Spleen (tissue), 11 donors: ENCODE data around the gene GLRA2. TPM values are rescaled to one million over a fixed set of nuclear protein-coding genes. Genes with fewer than 3 reads are reported as not detected.

Source experiments
- DNase-seq: peaks from one replicate; pipeline ENCODE4 v3.0.0-alpha.2; 2020
- H3K27ac ChIP-seq, 8 donors: fragments of 200-600 bp; sonication (generic) in 7 of 8; 1 replicate in 4 of 8; 2 replicates in 4 of 8; pipeline versions ENCODE4 v1.5.0 to v1.8.0; 2016 to 2021; ENCODE audit warnings: inconsistent platforms in 4 of 8, mild to moderate bottlenecking in 4 of 8, moderate library complexity in 1 of 8
- H3K27me3 ChIP-seq, 7 donors: fragments of 200-600 bp; sonication (generic) in 6 of 7; replicated peaks in 1 of 7; 1 replicate in 4 of 7; 2 replicates in 3 of 7; pipeline versions ENCODE4 v1.5.0 to v1.8.0; 2016 to 2021; ENCODE audit warnings: inconsistent platforms in 3 of 7, mild to moderate bottlenecking in 1 of 7
- H3K36me3 ChIP-seq, 6 donors: fragments of 200-600 bp; sonication (generic) in 5 of 6; 1 replicate in 4 of 6; 2 replicates in 2 of 6; pipeline versions ENCODE4 v1.5.0 to v1.8.0; 2016 to 2021; ENCODE audit warnings: inconsistent platforms in 2 of 6
- H3K4me1 ChIP-seq, 6 donors: fragments of 200-600 bp; sonication (generic) in 5 of 6; 1 replicate in 3 of 6; 2 replicates in 3 of 6; pipeline versions ENCODE4 v1.5.0 to v1.8.0; 2016 to 2021; ENCODE audit warnings: inconsistent platforms in 3 of 6
- H3K4me3 ChIP-seq, 8 donors: fragments of 200-600 bp; sonication (generic) in 7 of 8; 1 replicate in 4 of 8; 2 replicates in 4 of 8; pipeline versions ENCODE4 v1.5.0 to v1.8.0; 2016 to 2021; ENCODE audit warnings: inconsistent platforms in 4 of 8, mild to moderate bottlenecking in 4 of 8, moderate library complexity in 2 of 8
- H3K9me3 ChIP-seq, 8 donors: fragments of 200-600 bp; sonication (generic) in 7 of 8; 1 replicate in 4 of 8; 2 replicates in 4 of 8; pipeline versions ENCODE4 v1.5.0 to v1.8.0; 2016 to 2021; ENCODE audit warnings: inconsistent platforms in 4 of 8
- POLR2A ChIP-seq, 3 donors: fragments of 450-650 bp; IDR thresholded peaks; one replicate each; pipeline ENCODE4 v1.5.1; 2017; ENCODE audit warnings: antibody characterized with exemption in 3 of 3, mild to moderate bottlenecking in 1 of 3
- POLR2AphosphoS5 ChIP-seq, 3 donors: sonication (generic); formaldehyde crosslinking; IDR thresholded peaks; one replicate each; pipeline ENCODE4 v1.5.1; 2017; ENCODE audit warnings: antibody characterized with exemption in 3 of 3
- WGBS, 5 donors: extraction: QIAGEN DNeasy Blood & Tissue Kit in 3 of 5; methylation state at CpG; one replicate each; pipeline versions ENCODE4 v1.1.5 to v1.1.7; 2013 to 2018; 5-methylcytosine and 5-hydroxymethylcytosine counted together
- intact Hi-C: fragments of 100-400 bp; cut with DNase I; formaldehyde crosslinking; loops from one replicate; pipeline ENCODE4 v1.15.0; 2023; ENCODE audit warnings: low total_unique reads
- polyA plus RNA-seq, 3 donors: library from polyadenylated mRNA; stranded (reverse); fragments of 200-250 nt; gene quantifications; one replicate each; pipeline ENCODE4 v1.2.1, GENCODE V29; 2013
- total RNA-seq, 7 donors: library from RNA; depleted of rRNA in 3 of 7; stranded (reverse); fragments of >200 nt in 3 of 7; fragmentation: NEBNext Ultra II Directional in 4 of 7; extraction: Animal tissue kit (Norgen Biotek cat#: 25700) in 4 of 7; gene quantifications; one replicate each; pipeline versions ENCODE4 v1.1.0 to v1.2.1, GENCODE V29; 2016 to 2021
- TF ChIP-seq, protein P1 (sequence below), 11 experiments: fragments of 200-600 bp in 7 of 11; fragments of 450-650 bp in 4 of 11; sonication (generic) in 4 of 11; IDR thresholded peaks in 8 of 11; conservative IDR thresholded peaks in 3 of 11; 1 replicate in 7 of 11; 2 replicates in 4 of 11; pipeline versions ENCODE4 v1.4.0 to v1.8.0; 2016 to 2021; ENCODE audit warnings: antibody characterized with exemption in 11 of 11, inconsistent platforms in 4 of 11, mild to moderate bottlenecking in 1 of 11
- donor health status: healthy with polysubstance abuse.
- donor health status: DM: no; HTN: no; CAD: no; lungs with moderate emphysema.
- donor health status: DM: no; HTN: no; CAD: no.
- donor health status: Bipolar disorder and iron deficiency.
- donor health status: healthy.
- donor health status: DM: no; HTN: no; CAD: no.
- donor health status: DM: yes; HTN: yes; CAD: no.

Gene GLRA2
- total and polyA plus RNA-seq, 10 donors: not detected

- H3K27ac ChIP-seq: no peak overlapping the region
- no peak for DNase-seq
- H3K36me3 ChIP-seq: no peaks in the 10 kb centered on the region
- TF ChIP-seq POLR2A (IDR thresholded peaks at IDR 0.05): no peak
- no peak for TF ChIP-seq POLR2AphosphoS5 (IDR thresholded peaks at IDR 0.05)
- TF ChIP-seq, protein P1, sequence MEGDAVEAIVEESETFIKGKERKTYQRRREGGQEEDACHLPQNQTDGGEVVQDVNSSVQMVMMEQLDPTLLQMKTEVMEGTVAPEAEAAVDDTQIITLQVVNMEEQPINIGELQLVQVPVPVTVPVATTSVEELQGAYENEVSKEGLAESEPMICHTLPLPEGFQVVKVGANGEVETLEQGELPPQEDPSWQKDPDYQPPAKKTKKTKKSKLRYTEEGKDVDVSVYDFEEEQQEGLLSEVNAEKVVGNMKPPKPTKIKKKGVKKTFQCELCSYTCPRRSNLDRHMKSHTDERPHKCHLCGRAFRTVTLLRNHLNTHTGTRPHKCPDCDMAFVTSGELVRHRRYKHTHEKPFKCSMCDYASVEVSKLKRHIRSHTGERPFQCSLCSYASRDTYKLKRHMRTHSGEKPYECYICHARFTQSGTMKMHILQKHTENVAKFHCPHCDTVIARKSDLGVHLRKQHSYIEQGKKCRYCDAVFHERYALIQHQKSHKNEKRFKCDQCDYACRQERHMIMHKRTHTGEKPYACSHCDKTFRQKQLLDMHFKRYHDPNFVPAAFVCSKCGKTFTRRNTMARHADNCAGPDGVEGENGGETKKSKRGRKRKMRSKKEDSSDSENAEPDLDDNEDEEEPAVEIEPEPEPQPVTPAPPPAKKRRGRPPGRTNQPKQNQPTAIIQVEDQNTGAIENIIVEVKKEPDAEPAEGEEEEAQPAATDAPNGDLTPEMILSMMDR (IDR thresholded peaks at IDR 0.05 in 8 of 11, conservative IDR thresholded peaks at IDR 0.05 in 3 of 11): no peak
- H3K9me3 ChIP-seq: no peaks in the 10 kb centered on the region
- H3K4me3 ChIP-seq: no peak overlapping the region
- H3K27me3 ChIP-seq: no peaks in the 10 kb centered on the region
- whole genome bisulfite sequencing, 5 donors: 68 to 94% (median 85%) methylated on average over 4 of the region's 4 CpGs
- H3K4me1 ChIP-seq: no peaks in the 10 kb centered on the region
- intact Hi-C loops: no loop called here
These were observed 112.6 kb downstream of the GLRA2 start for GRCh38 chrX:14641681-14642655.

- 57 to 89% (median 80%) methylated on average over 2 of the region's 2 CpGs for WGBS, 5 donors
- intact Hi-C loops: no loop called here
- H3K27me3 ChIP-seq: no peaks in the 10 kb centered on the region
- H3K36me3 ChIP-seq: no peaks in the 10 kb centered on the region
- no peaks in the 10 kb centered on the region for H3K4me1 ChIP-seq
- no peak overlapping the region for H3K27ac ChIP-seq
- no peak for DNase-seq
- no peak overlapping the region for H3K4me3 ChIP-seq
- TF ChIP-seq, protein P1 (IDR thresholded peaks at IDR 0.05 in 8 of 11, conservative IDR thresholded peaks at IDR 0.05 in 3 of 11): no peak
- TF ChIP-seq POLR2AphosphoS5 (IDR thresholded peaks at IDR 0.05) (no peak), POLR2A (IDR thresholded peaks at IDR 0.05) (no peak)
- no peaks in the 10 kb centered on the region for H3K9me3 ChIP-seq
These were observed 131.6 kb downstream of the GLRA2 start for GRCh38 chrX:14660970-14661369.

DNA sequence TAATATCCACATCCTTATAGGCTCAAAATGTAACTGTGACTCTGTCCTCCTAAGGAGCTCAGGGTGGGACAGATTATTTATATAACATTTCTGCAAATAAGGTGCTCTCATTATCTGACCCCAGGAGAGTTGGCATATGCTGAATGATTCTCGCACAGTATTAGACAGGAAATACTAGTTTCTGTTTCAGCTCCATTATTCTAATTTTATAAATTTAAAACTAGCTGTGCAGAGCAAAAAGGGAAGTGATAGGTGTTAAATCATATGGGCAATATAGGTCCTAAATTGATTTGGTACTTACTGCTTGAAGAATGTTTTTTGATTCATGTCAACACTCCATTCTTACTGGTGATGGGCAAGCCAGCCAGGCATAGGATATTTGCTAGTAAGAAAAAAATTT lies 141.5 kb downstream of the GLRA2 start:
- intact Hi-C loops: no loop called here
- DNase-seq: no peak
- Histone ChIP-seq H3K27ac (no peak overlapping the region), H3K4me3 (no peak overlapping the region), H3K4me1 (no peaks in the 10 kb centered on the region), H3K36me3 (no peaks in the 10 kb centered on the region), H3K9me3 (no peaks in the 10 kb centered on the region), H3K27me3 (no peaks in the 10 kb centered on the region)
- TF ChIP-seq, protein P1 (IDR thresholded peaks at IDR 0.05 in 8 of 11, conservative IDR thresholded peaks at IDR 0.05 in 3 of 11): no peak
- TF ChIP-seq POLR2A (IDR thresholded peaks at IDR 0.05) (no peak), POLR2AphosphoS5 (IDR thresholded peaks at IDR 0.05) (no peak)
- WGBS, 5 donors: 21 to 44% (median 36%) methylated on average over 1 of the region's 1 CpG

DNA sequence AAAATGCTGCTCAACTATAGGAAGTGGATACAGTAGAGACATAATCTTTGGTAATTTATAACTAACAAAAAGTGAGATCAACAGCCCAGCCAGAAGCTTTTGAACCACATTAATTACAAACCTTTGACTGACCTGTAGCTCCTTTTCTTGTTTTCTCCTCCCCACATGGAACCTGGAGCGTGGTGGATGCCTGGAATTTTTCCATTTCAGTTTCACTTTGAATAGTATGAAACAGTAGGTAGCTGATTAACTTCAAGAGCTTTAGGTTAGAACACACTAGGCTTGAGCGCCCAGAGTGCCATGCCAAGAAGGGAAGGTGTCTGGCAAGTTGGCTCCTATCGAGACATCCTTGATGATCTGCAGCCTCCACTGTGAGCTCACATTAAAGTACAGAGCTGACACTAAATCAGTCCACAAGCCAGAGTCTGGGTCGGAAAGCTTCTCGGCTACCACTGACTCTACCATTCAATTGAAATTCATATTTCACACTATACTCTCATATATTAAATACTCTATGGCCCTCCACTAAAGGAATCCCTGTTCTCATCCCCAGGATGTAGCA lies 143.4 kb downstream of the GLRA2 start:
- Histone ChIP-seq H3K4me3 (no peak overlapping the region), H3K27ac (no peak overlapping the region), H3K4me1 (no peaks in the 10 kb centered on the region), H3K9me3 (no peaks in the 10 kb centered on the region), H3K27me3 (no peaks in the 10 kb centered on the region), H3K36me3 (no peaks in the 10 kb centered on the region)
- TF ChIP-seq POLR2AphosphoS5 (IDR thresholded peaks at IDR 0.05): no peak
- no peak for TF ChIP-seq POLR2A (IDR thresholded peaks at IDR 0.05)
- TF ChIP-seq, protein P1 (IDR thresholded peaks at IDR 0.05 in 8 of 11, conservative IDR thresholded peaks at IDR 0.05 in 3 of 11): no peak
- intact Hi-C loops: no loop called here
- 74 to 94% (median 89%) methylated on average over 5 of the region's 5 CpGs for WGBS, 5 donors
- DNase-seq: no peak
